ENCODE results near the gene PKHD1. TPM values are rescaled to one million over a fixed set of nuclear protein-coding genes. Genes with fewer than 3 reads are reported as not detected.

Gene PKHD1
- total RNA-seq, 1 donor from 2014 or later, result 1.6 TPM

- no peak overlapping the region for H3K4me3 ChIP-seq (ENCODE audit: low read depth, low read length)
- no peak for TF ChIP-seq CTCF (IDR thresholded peaks at IDR 0.05; ENCODE audit: insufficient read depth, low read length, poor library complexity, severe bottlenecking)
- DNase-seq (ENCODE audit: low read depth), result no peak
- no peaks in the 10 kb centered on the region for H3K36me3 ChIP-seq (ENCODE audit: control insufficient read depth, insufficient read depth, low read length)
- no peaks in the 10 kb centered on the region for H3K27me3 ChIP-seq (ENCODE audit: control insufficient read depth, insufficient read depth, low read length)
Measured at GRCh38 chr6:51818520-51819022, 268.8 kb downstream of the PKHD1 start.

DNA sequence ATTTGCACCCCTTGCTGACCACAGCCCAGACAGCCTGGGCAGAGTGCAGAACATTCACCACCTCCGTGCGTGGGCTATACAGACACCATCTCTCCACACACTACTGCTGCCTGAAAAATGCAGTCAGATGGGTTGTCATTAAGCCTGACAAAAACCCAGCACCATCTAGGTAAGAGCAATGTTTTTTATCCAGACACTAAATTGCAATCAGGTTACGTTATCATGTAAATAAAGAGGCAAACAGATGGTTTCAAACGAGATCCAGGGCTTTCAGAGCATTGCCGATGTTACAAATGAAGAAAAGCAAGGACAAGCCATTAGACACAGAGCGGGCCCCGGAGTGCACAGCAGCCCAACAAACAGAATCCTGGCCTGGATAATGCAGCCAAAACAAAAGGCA is 269.6 kb downstream of the PKHD1 start:
- Histone ChIP-seq H3K27me3 (ENCODE audit: control insufficient read depth, insufficient read depth, low read length) (no peaks in the 10 kb centered on the region), H3K36me3 (ENCODE audit: control insufficient read depth, insufficient read depth, low read length) (no peaks in the 10 kb centered on the region), H3K4me3 (ENCODE audit: low read depth, low read length) (no peak overlapping the region)
- DNase-seq (ENCODE audit: low read depth), result no peak
- TF ChIP-seq CTCF (IDR thresholded peaks at IDR 0.05; ENCODE audit: insufficient read depth, low read length, poor library complexity, severe bottlenecking), result no peak

DNA sequence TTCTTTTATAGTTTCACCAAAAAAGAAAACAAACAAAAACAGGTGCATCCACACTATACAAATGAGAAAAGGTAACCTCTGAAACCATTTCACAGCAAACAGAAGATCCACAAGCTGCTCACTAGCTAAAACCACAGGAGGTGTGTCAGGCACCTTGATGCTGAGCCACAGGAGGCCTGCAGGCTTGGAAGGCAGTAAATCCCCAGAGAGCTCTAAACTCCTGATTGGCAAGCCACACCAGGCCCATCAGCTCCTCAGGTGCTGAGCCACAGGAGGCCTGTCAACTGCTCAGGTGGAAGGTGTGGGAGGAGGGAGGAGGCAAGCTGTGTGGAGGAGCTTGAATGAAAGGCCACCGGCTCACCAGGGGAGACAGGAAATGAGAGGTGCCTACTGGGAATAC is 273.0 kb downstream of the PKHD1 start:
- DNase-seq (ENCODE audit: low read depth), result no peak
- no peak overlapping the region for H3K4me3 ChIP-seq (ENCODE audit: low read depth, low read length)
- TF ChIP-seq CTCF (IDR thresholded peaks at IDR 0.05; ENCODE audit: insufficient read depth, low read length, poor library complexity, severe bottlenecking), result no peak
- no peaks in the 10 kb centered on the region for H3K36me3 ChIP-seq (ENCODE audit: control insufficient read depth, insufficient read depth, low read length)
- no peaks in the 10 kb centered on the region for H3K27me3 ChIP-seq (ENCODE audit: control insufficient read depth, insufficient read depth, low read length)

DNA sequence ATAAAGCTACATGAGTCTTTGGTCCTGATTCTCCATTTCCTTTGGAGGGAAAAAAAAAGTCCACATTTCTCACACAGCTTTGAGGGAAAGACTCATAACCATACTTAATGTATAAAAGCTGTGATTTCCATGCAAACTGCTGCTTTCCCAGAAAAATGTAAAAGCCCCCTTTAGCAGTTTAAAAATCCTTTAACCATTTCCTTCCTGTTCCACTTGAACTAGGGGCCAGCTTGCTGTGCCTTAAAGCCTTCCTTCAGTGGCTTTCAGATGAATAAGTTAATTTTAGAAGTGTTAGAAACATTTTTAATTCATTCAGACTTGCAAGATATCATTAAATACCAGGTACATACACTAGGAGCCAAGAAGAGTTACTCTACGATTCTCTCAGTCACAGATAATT is 273.5 kb downstream of the PKHD1 start:
- no peak for TF ChIP-seq CTCF (IDR thresholded peaks at IDR 0.05; ENCODE audit: insufficient read depth, low read length, poor library complexity, severe bottlenecking)
- H3K36me3 ChIP-seq (ENCODE audit: control insufficient read depth, insufficient read depth, low read length), result no peaks in the 10 kb centered on the region
- H3K27me3 ChIP-seq (ENCODE audit: control insufficient read depth, insufficient read depth, low read length), result no peaks in the 10 kb centered on the region
- no peak overlapping the region for H3K4me3 ChIP-seq (ENCODE audit: low read depth, low read length)
- DNase-seq (ENCODE audit: low read depth), result no peak

- H3K4me3 ChIP-seq (ENCODE audit: low read depth, low read length), result no peak overlapping the region
- no peak for TF ChIP-seq CTCF (IDR thresholded peaks at IDR 0.05; ENCODE audit: insufficient read depth, low read length, poor library complexity, severe bottlenecking)
- DNase-seq (ENCODE audit: low read depth), result no peak
Measured at GRCh38 chr6:51812231-51812630, 275.2 kb downstream of the PKHD1 start.

GRCh38 chr6:51805517-51805916 is 281.9 kb downstream of the PKHD1 start:
- no peaks in the 10 kb centered on the region for H3K27me3 ChIP-seq (ENCODE audit: control insufficient read depth, insufficient read depth, low read length)
- DNase-seq (ENCODE audit: low read depth), result no peak
- no peak for TF ChIP-seq CTCF (IDR thresholded peaks at IDR 0.05; ENCODE audit: insufficient read depth, low read length, poor library complexity, severe bottlenecking)
- H3K36me3 ChIP-seq (ENCODE audit: control insufficient read depth, insufficient read depth, low read length), result no peaks in the 10 kb centered on the region
- no peak overlapping the region for H3K4me3 ChIP-seq (ENCODE audit: low read depth, low read length)

More at GRCh38 chr6:51812231-51812630, 275.2 kb downstream of the PKHD1 start:
- no peaks in the 10 kb centered on the region for H3K27me3 ChIP-seq (ENCODE audit: control insufficient read depth, insufficient read depth, low read length)
- no peaks in the 10 kb centered on the region for H3K36me3 ChIP-seq (ENCODE audit: control insufficient read depth, insufficient read depth, low read length)
